OCI-LY3 (cell line): ENCODE results near the gene SLC4A8.

ENCODE experiments used
- H2AFZ ChIP-seq: fragments of 200-600, 300-600 bp; shearing (Covaris generic); 2 replicates; pipeline ENCODE4 v1.6.0; 2014; ENCODE audit warnings: antibody characterized with exemption, low read depth, low read length
- H3K27ac ChIP-seq: fragments of 200-600, 300-600 bp; sonication (generic); 2 replicates; pipeline ENCODE4 v1.5.1; 2014; ENCODE audit warnings: mild to moderate bottlenecking, low read length, moderate library complexity, mixed read lengths
- H3K27me3 ChIP-seq: fragments of 200-600, 300-600 bp; sonication (generic); 2 replicates; pipeline ENCODE4 v1.6.1; 2014; ENCODE audit warnings: low read depth, low read length, mixed read lengths
- H3K36me3 ChIP-seq: fragments of 200-600, 300-600 bp; sonication (generic); replicated peaks from 2 replicates; pipeline ENCODE3; 2014; ENCODE audit warnings: low read depth, low read length, mixed read lengths
- H3K4me1 ChIP-seq: fragments of 300-600, 200-600 bp; sonication (generic); 2 replicates; pipeline ENCODE4 v1.6.1; 2014; ENCODE audit warnings: low read length, mixed read lengths
- H3K4me2 ChIP-seq: fragments of 200-600, 300-600 bp; sonication (generic); 2 replicates; pipeline ENCODE4 v1.6.1; 2014; ENCODE audit warnings: low read length, mixed read lengths
- H3K4me3 ChIP-seq: fragments of 300-600, 200-600 bp; sonication (generic); 2 replicates; pipeline ENCODE4 v1.5.1; 2014; ENCODE audit warnings: antibody characterized with exemption, mild to moderate bottlenecking, low read length, moderate library complexity
- H3K79me2 ChIP-seq: fragments of 300-600, 200-600 bp; shearing (Covaris generic); 2 replicates; pipeline ENCODE4 v1.6.1; 2014; ENCODE audit warnings: mild to moderate bottlenecking, low read length, mixed read lengths
- H3K9ac ChIP-seq: fragments of 300-600, 200-600 bp; shearing (Covaris generic); 2 replicates; pipeline ENCODE4 v1.6.0; 2014; ENCODE audit warnings: mild to moderate bottlenecking, low read length, moderate library complexity
- H3K9me3 ChIP-seq: fragments of 200-600, 300-600 bp; shearing (Covaris generic); 2 replicates; pipeline ENCODE4 v1.6.1; 2014; ENCODE audit warnings: low read length, mixed read lengths; ENCODE audit not compliant: insufficient read depth
- H4K20me1 ChIP-seq: fragments of 200-600, 300-600 bp; sonication (generic); 2 replicates; pipeline ENCODE4 v1.6.1; 2016; ENCODE audit warnings: low read length, mixed read lengths; ENCODE audit not compliant: insufficient read depth
- EZH2phosphoT487 ChIP-seq: fragments of 200-600 bp; shearing (Covaris generic); IDR thresholded peaks from 2 replicates; pipeline ENCODE4 v1.6.1; 2018; ENCODE audit warnings: antibody characterized with exemption, mixed run types, low read depth
- TF ChIP-seq, protein P1 (sequence below): fragments of 200-600, 300-600 bp; sonication (generic); IDR thresholded peaks from 2 replicates; pipeline ENCODE4 v1.5.1; 2014; ENCODE audit warnings: antibody characterized with exemption, low read length, low read depth

SLC4A8 gene

GRCh38 chr12:51421266-51421884, 3.3 kb upstream of the SLC4A8 start:
- H3K79me2 ChIP-seq: no peaks in the 10 kb centered on the region
- H3K4me1 ChIP-seq: peaks cover 24% of the 10 kb centered on the region
- H3K9ac ChIP-seq: no peak overlapping the region
- no peaks in the 10 kb centered on the region for H3K36me3 ChIP-seq
- H3K27ac ChIP-seq: no peak overlapping the region
- no peak for TF ChIP-seq EZH2phosphoT487
- TF ChIP-seq, protein P1, sequence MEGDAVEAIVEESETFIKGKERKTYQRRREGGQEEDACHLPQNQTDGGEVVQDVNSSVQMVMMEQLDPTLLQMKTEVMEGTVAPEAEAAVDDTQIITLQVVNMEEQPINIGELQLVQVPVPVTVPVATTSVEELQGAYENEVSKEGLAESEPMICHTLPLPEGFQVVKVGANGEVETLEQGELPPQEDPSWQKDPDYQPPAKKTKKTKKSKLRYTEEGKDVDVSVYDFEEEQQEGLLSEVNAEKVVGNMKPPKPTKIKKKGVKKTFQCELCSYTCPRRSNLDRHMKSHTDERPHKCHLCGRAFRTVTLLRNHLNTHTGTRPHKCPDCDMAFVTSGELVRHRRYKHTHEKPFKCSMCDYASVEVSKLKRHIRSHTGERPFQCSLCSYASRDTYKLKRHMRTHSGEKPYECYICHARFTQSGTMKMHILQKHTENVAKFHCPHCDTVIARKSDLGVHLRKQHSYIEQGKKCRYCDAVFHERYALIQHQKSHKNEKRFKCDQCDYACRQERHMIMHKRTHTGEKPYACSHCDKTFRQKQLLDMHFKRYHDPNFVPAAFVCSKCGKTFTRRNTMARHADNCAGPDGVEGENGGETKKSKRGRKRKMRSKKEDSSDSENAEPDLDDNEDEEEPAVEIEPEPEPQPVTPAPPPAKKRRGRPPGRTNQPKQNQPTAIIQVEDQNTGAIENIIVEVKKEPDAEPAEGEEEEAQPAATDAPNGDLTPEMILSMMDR: peak; percentile 77
- H2AFZ ChIP-seq: no peak overlapping the region
- no peaks in the 10 kb centered on the region for H3K9me3 ChIP-seq
- H3K27me3 ChIP-seq: no peaks in the 10 kb centered on the region
- H3K4me2 ChIP-seq: no peak overlapping the region
- no peak overlapping the region for H3K4me3 ChIP-seq
- no peaks in the 10 kb centered on the region for H4K20me1 ChIP-seq

DNA sequence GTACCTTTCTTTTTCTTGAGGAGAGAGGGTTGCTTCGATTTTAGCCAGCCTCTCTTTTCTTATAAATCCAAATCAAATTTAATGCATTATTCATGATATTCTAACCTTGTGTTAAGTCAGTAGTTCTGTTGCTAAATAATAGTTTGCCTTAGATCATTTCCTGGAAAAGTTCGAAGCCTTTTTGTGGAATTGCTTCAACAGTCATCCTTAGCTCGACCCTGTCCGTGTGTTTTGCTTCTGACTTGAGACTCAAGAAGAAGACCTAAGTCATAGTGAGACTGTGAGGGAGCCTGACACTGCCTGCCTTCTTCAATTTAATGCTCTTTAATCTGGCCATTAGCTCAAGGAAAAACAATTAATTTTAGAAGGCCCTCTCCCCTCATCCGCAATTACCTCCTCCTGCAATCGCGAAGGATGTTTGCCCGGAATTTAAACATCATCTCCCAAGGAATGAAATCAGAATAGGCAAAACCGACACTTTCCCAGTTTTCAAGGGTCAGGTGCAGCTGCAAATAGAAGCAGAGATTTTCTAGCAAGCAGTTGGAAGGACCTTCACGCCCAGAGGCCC, 453 bp upstream of the SLC4A8 start:
- Histone ChIP-seq H3K27me3 (no peaks in the 10 kb centered on the region), H3K4me3 (peak overlapping the region; percentile 86), H3K4me1 (peaks cover 19% of the 10 kb centered on the region), H3K9me3 (no peaks in the 10 kb centered on the region), H3K79me2 (no peaks in the 10 kb centered on the region), H4K20me1 (no peaks in the 10 kb centered on the region), H3K4me2 (peak overlapping the region; percentile 86), H2AFZ (peak overlapping the region; percentile 42; the same call in 1 of the 2 replicates), H3K36me3 (no peaks in the 10 kb centered on the region), H3K27ac (no peak overlapping the region), H3K9ac (no peak overlapping the region)
- no peak for TF ChIP-seq EZH2phosphoT487
- TF ChIP-seq, protein P1: no peak

DNA sequence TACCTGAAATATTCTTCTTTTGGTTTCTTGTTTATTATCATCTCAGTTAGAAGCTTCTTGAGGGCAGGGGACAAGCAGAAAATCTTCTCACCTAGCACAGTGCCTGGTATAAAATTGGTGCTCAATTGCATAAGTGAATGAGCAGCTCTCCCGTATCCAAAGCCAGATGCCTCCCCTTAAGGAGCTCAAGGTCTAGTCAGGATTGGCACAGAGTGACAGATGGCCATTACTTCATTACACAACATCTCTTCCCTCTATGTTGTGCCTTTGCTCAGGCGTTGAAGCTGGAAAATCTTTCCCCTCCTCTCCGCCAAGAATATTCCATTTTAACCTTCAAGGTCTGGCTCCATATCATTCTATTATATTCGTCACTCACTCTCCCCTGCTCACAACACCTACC, 3.6 kb downstream of the SLC4A8 start:
- Histone ChIP-seq H4K20me1 (no peaks in the 10 kb centered on the region), H2AFZ (no peak overlapping the region), H3K79me2 (no peaks in the 10 kb centered on the region), H3K27me3 (no peaks in the 10 kb centered on the region), H3K9ac (no peak overlapping the region), H3K4me2 (no peak overlapping the region), H3K4me3 (no peak overlapping the region), H3K36me3 (no peaks in the 10 kb centered on the region), H3K9me3 (no peaks in the 10 kb centered on the region), H3K27ac (no peak overlapping the region), H3K4me1 (peaks cover 29% of the 10 kb centered on the region)
- TF ChIP-seq, protein P1: no peak
- no peak for TF ChIP-seq EZH2phosphoT487

- H3K36me3 ChIP-seq: no peaks in the 10 kb centered on the region
- no peaks in the 10 kb centered on the region for H3K9me3 ChIP-seq
- no peak overlapping the region for H2AFZ ChIP-seq
- peak overlapping the region; percentile 62 for H3K4me2 ChIP-seq
- no peaks in the 10 kb centered on the region for H3K79me2 ChIP-seq
- H4K20me1 ChIP-seq: no peaks in the 10 kb centered on the region
- H3K27ac ChIP-seq: peak overlapping the region; percentile 33; the same call in 1 of the 2 replicates
- H3K9ac ChIP-seq: no peak overlapping the region; the same call in 1 of the 2 replicates
- TF ChIP-seq EZH2phosphoT487: no peak
- TF ChIP-seq, protein P1: no peak
- H3K27me3 ChIP-seq: no peaks in the 10 kb centered on the region
- H3K4me3 ChIP-seq: peak overlapping the region; percentile 13; the same call in 1 of the 2 replicates
- H3K4me1 ChIP-seq: peaks cover 24% of the 10 kb centered on the region
Observed at GRCh38 chr12:51429700-51430099, 5.1 kb downstream of the SLC4A8 start.
